22Rv1 (cell line): ENCODE results near the gene SCAMP4.

Experiments used
- H3K27ac ChIP-seq: fragments of 450-650 bp; 2 replicates; pipeline ENCODE4 v1.5.1; 2017
- ZFX ChIP-seq: fragments of 450-650 bp; IDR thresholded peaks from 2 replicates; pipeline ENCODE4 v1.6.1; 2017; ENCODE audit warnings: antibody characterized with exemption, borderline replicate concordance
- TF ChIP-seq, protein P1 (sequence below): fragments of 450-650 bp; IDR thresholded peaks from 2 replicates; pipeline ENCODE4 v1.5.1; 2017; ENCODE audit warnings: mild to moderate bottlenecking

SCAMP4 gene

DNA sequence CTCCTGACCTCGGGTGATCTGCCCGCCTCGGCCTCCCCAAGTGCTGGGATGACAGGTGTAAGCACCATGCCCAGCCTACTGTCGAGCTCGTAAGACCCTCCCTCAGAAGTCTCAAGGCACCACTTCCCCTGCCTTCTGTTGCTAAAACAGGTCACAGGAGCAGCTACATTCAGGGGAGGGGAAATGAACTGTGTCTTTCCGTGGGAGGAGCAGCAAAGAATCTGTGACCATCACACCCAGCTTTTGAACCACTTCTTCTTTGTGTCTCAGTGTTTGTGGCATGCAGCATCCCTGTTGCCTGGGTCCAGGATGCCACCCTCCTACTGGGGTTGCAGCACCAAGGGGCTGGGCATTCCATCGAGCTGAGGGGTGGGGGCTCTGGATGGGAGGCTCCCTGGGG, 28.0 kb downstream of the SCAMP4 start:
- TF ChIP-seq, protein P1, sequence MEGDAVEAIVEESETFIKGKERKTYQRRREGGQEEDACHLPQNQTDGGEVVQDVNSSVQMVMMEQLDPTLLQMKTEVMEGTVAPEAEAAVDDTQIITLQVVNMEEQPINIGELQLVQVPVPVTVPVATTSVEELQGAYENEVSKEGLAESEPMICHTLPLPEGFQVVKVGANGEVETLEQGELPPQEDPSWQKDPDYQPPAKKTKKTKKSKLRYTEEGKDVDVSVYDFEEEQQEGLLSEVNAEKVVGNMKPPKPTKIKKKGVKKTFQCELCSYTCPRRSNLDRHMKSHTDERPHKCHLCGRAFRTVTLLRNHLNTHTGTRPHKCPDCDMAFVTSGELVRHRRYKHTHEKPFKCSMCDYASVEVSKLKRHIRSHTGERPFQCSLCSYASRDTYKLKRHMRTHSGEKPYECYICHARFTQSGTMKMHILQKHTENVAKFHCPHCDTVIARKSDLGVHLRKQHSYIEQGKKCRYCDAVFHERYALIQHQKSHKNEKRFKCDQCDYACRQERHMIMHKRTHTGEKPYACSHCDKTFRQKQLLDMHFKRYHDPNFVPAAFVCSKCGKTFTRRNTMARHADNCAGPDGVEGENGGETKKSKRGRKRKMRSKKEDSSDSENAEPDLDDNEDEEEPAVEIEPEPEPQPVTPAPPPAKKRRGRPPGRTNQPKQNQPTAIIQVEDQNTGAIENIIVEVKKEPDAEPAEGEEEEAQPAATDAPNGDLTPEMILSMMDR = no peak
- TF ChIP-seq ZFX = no peak
- no peak overlapping the region for H3K27ac ChIP-seq

DNA sequence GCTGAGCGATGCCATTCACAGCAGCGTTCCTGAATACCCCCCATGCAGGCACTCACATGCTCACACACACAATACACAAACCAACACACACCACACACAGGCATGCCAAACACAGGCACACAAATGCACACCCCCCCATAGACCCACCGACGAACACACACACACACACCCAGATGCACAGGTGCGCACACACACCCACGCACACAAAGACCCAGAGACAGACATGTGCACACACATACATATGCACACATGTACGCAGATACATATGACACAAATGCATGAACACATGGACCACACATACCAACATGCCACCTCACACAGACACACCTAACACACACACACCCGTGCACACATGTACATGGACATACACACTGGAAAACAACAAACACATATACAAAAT, 28.7 kb downstream of the SCAMP4 start:
- no peak overlapping the region for H3K27ac ChIP-seq
- TF ChIP-seq, protein P1 = no peak
- no peak for TF ChIP-seq ZFX

GRCh38 chr19:1935484-1936208, 30.4 kb downstream of the SCAMP4 start:
- H3K27ac ChIP-seq = no peak overlapping the region
- TF ChIP-seq, protein P1 = no peak
- TF ChIP-seq ZFX = no peak

GRCh38 chr19:1936430-1936829, 31.2 kb downstream of the SCAMP4 start:
- no peak for TF ChIP-seq ZFX
- TF ChIP-seq, protein P1 = no peak
- no peak overlapping the region for H3K27ac ChIP-seq

DNA sequence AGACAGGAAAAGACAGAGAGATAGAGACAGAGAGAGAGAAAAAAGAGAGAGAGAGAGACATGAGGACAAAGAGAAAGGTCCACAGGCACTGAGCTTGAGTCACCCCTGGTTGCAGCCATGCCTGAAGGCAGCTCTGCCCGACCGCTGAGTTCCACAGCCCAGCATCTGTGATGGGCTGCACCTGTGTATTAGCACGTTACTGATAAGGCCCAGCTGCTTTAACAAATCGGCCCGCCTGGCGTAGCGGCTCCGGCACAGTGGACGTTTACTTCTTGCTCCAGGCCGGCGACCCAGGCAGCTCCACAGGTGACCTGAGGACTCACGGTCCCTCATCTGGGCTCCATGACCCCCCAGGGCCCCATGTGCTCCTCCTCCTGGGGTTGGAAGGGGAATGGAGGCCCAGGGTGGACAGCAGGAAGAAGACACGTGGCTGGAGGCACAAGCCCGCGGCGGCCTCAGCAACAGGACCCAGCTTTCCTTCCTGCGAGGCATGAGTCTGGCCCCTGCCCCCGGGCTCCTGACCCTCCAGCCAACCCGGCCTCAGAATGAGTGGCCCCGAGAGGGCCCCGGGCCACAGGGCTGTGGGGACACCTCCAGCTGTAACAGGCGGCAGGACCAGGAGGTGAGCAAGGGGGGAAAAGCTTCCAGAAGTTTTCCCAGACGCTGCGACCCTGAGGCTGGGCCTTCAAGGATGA, 31.9 kb downstream of the SCAMP4 start:
- TF ChIP-seq ZFX = no peak
- TF ChIP-seq, protein P1 = no peak
- no peak overlapping the region for H3K27ac ChIP-seq

- TF ChIP-seq, protein P1 = no peak
- no peak for TF ChIP-seq ZFX
- H3K27ac ChIP-seq = no peak overlapping the region
These were observed 32.9 kb downstream of the SCAMP4 start for GRCh38 chr19:1938071-1938470.
